LNCAP (cell line): ENCODE measurements around the gene PRICKLE1.

Experiments
- TF ChIP-seq, protein P1 (sequence below): fragments of 450-650 bp; IDR thresholded peaks from 2 replicates; pipeline ENCODE4 v1.5.1; 2017; ENCODE audit warnings: mild to moderate bottlenecking

PRICKLE1 gene

GRCh38 chr12:42504049-42504448 lies 85.5 kb downstream of the PRICKLE1 start:
- TF ChIP-seq, protein P1, sequence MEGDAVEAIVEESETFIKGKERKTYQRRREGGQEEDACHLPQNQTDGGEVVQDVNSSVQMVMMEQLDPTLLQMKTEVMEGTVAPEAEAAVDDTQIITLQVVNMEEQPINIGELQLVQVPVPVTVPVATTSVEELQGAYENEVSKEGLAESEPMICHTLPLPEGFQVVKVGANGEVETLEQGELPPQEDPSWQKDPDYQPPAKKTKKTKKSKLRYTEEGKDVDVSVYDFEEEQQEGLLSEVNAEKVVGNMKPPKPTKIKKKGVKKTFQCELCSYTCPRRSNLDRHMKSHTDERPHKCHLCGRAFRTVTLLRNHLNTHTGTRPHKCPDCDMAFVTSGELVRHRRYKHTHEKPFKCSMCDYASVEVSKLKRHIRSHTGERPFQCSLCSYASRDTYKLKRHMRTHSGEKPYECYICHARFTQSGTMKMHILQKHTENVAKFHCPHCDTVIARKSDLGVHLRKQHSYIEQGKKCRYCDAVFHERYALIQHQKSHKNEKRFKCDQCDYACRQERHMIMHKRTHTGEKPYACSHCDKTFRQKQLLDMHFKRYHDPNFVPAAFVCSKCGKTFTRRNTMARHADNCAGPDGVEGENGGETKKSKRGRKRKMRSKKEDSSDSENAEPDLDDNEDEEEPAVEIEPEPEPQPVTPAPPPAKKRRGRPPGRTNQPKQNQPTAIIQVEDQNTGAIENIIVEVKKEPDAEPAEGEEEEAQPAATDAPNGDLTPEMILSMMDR: no peak

DNA sequence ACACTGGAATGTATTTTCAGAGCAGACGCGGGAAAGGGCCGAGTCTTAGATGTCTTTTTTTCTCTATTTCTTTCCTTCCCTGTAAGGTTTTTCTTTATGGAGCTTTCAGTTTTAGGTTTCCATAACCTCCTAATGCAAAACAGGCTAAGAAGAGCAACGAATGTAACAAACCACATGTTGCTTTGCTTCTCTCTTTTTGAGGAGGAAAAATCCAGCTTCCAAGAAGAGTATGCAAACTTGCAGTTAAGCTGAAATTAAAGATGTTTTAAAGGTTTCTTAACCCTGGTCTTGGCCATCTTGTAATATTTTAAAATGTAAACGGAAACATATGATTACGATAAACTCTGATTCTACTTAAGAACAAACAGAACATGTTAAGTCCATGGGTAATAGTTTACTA lies 86.9 kb downstream of the PRICKLE1 start:
- TF ChIP-seq, protein P1: no peak

GRCh38 chr12:42498549-42499247 lies 90.8 kb downstream of the PRICKLE1 start:
- TF ChIP-seq, protein P1: no peak

DNA sequence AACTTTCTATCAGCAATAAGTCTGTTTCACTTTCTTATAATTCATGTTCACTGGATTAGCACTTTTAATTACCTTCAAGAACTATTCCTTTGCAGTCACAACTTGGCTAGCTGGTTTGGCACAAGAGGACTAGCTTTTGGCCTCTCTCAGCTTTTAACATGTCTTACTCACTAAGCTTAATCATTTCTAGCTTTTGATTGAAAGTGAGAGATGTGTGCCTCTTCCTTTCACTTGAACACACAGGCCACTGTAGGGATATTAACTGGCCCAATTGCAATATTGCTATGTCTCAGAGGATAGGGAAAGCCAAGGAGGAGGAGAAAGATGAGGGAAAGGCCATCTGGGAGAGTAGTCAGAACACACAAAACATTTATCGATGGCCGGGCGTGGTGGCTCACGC lies 92.7 kb downstream of the PRICKLE1 start:
- TF ChIP-seq, protein P1: no peak

GRCh38 chr12:42495244-42495643 lies 94.3 kb downstream of the PRICKLE1 start:
- TF ChIP-seq, protein P1: no peak

- TF ChIP-seq, protein P1: no peak
Observed at GRCh38 chr12:42492267-42492666, 97.3 kb downstream of the PRICKLE1 start.

- TF ChIP-seq, protein P1: no peak
Observed at GRCh38 chr12:42490261-42490842, 99.2 kb downstream of the PRICKLE1 start.

GRCh38 chr12:42486407-42486806 lies 103.1 kb downstream of the PRICKLE1 start:
- TF ChIP-seq, protein P1: no peak
